GM21528 (cell line): Measurements from ENCODE around the gene DEFB112.

Experiments used
- ATAC-seq: cut with Tn5 transposase; IDR thresholded peaks from one replicate; pipeline ENCODE4 v1.9.1; 2021; ENCODE audit warnings: mild to moderate bottlenecking, moderate library complexity; ENCODE audit not compliant: unreplicated experiment, low FRiP score

The DEFB112 gene

GRCh38 chr6:50003139-50003538 is 46.6 kb downstream of the DEFB112 start:
- no peak for ATAC-seq

- ATAC-seq, result no peak
Measured at GRCh38 chr6:49995278-49995677, 54.5 kb downstream of the DEFB112 start.
